ENCODE results near the gene KIAA1671. TPM values are rescaled to one million over a fixed set of nuclear protein-coding genes. Genes with fewer than 3 reads are reported as not detected.
A peak's percentile ranks its signal among the peaks of the same experiment; 100 is the strongest.

The KIAA1671 gene
- total and polyA plus RNA-seq, 2 of the 13 experiments (the other 11 are each of a cell fraction or from before 2014, with no cell fraction given), result 13.5 to 13.6 TPM

GRCh38 chr22:25110846-25111578 is 158.5 kb downstream of the KIAA1671 start (continued):
- TF ChIP-seq ZNF782 (CRISPR knock-in tag; IDR thresholded peaks at IDR 0.05; ENCODE audit: borderline replicate concordance), result no peak
- TF ChIP-seq MXD4 (CRISPR knock-in tag; IDR thresholded peaks at IDR 0.05), result peak; percentile 38; the same call in 1 of the 2 replicates
- no peak for TF ChIP-seq ZNF83 (CRISPR knock-in tag; IDR thresholded peaks at IDR 0.05; ENCODE audit: borderline replicate concordance)
- TF ChIP-seq TFDP1 (CRISPR knock-in tag; IDR thresholded peaks at IDR 0.05; ENCODE audit: borderline replicate concordance), result no peak; the same call in 1 of the 2 replicates
- peak; percentile 90 for TF ChIP-seq ZNF784 (CRISPR knock-in tag; IDR thresholded peaks at IDR 0.05; ENCODE audit: borderline replicate concordance)
- no peak for TF ChIP-seq ZNF839 (CRISPR knock-in tag; IDR thresholded peaks at IDR 0.05; ENCODE audit: borderline replicate concordance)
- no peak for TF ChIP-seq ZNF660 (CRISPR knock-in tag; IDR thresholded peaks at IDR 0.05; ENCODE audit: borderline replicate concordance, low read depth)
- TF ChIP-seq ZNF770 (CRISPR knock-in tag; IDR thresholded peaks at IDR 0.05), result 0 out of 2 replicates have a peak, but pooled peaks have one; percentile 18
- 0 out of 2 replicates have a peak, but pooled peaks have one; percentile 75 for TF ChIP-seq ZNF138 (CRISPR knock-in tag; IDR thresholded peaks at IDR 0.05; ENCODE audit: low read depth)
- peak; percentile 56; the same call in 1 of the 2 replicates for TF ChIP-seq MTF2 (CRISPR knock-in tag; IDR thresholded peaks at IDR 0.05; ENCODE audit: borderline replicate concordance)
- no peak for TF ChIP-seq ATAD3A (CRISPR knock-in tag; IDR thresholded peaks at IDR 0.05)
- TF ChIP-seq BRCA1 (CRISPR knock-in tag; IDR thresholded peaks at IDR 0.05), result no peak
- no peak for TF ChIP-seq SMAD3 (CRISPR knock-in tag; IDR thresholded peaks at IDR 0.05)
- peak; percentile 9 for TF ChIP-seq TEAD3 (CRISPR knock-in tag; optimal IDR thresholded peaks at IDR 0.05; ENCODE audit: borderline replicate concordance)
- no peak for TF ChIP-seq ZXDC (CRISPR knock-in tag; IDR thresholded peaks at IDR 0.05)
- no peak for TF ChIP-seq PBX3 (CRISPR knock-in tag; IDR thresholded peaks at IDR 0.05; ENCODE audit: borderline replicate concordance)
- no peak for TF ChIP-seq POLR2AphosphoS2 (IDR thresholded peaks at IDR 0.05; ENCODE audit: low read depth, low read length)
- TF ChIP-seq HNRNPUL1 (IDR thresholded peaks at IDR 0.05; ENCODE audit: low read depth, low read length), result no peak
- no peak for TF ChIP-seq DDIT3 (CRISPR knock-in tag; IDR thresholded peaks at IDR 0.05)
